ENCODE data around the gene MYO5B. TPM values are rescaled to one million over a fixed set of nuclear protein-coding genes. Genes with fewer than 3 reads are reported as not detected.
A peak's percentile ranks its signal among the peaks of the same experiment; 100 is the strongest.

The MYO5B gene
- total RNA-seq, 4 donors from 2014 or later: 105 to 213 (median 183) TPM

- peaks cover 0 to 22% (median 0%) of the 10 kb centered on the region in 4 donors for H3K4me1 ChIP-seq
Measured at GRCh38 chr18:50158866-50159653, 35.9 kb downstream of the MYO5B start.

GRCh38 chr18:50155406-50155805 is 39.5 kb downstream of the MYO5B start:
- TF ChIP-seq CTCF (IDR thresholded peaks at IDR 0.05) (no peak), POLR2A (IDR thresholded peaks at IDR 0.05) (no peak)
- no peak overlapping the region for H3K4me3 ChIP-seq
- no peaks in the 10 kb centered on the region for H3K27me3 ChIP-seq
- no peaks in the 10 kb centered on the region for H3K36me3 ChIP-seq
- H3K4me1 ChIP-seq: peaks cover 0 to 21% (median 0%) of the 10 kb centered on the region in 4 donors
- peak overlapping the region in 2 of 4 donors; percentile 31 to 58 for H3K27ac ChIP-seq
- H3K9me3 ChIP-seq: no peaks in the 10 kb centered on the region
- DNase-seq: no peak

More at GRCh38 chr18:50158866-50159653, 35.9 kb downstream of the MYO5B start:
- Histone ChIP-seq H3K9me3 (no peaks in the 10 kb centered on the region), H3K27ac (peak overlapping the region in 1 of 4 donors; percentile 31), H3K4me3 (no peak overlapping the region), H3K36me3 (no peaks in the 10 kb centered on the region), H3K27me3 (no peaks in the 10 kb centered on the region)
- no peak for DNase-seq
- TF ChIP-seq CTCF (IDR thresholded peaks at IDR 0.05) (no peak), POLR2A (IDR thresholded peaks at IDR 0.05) (no peak)

- Histone ChIP-seq H3K4me3 (no peak overlapping the region), H3K9me3 (no peaks in the 10 kb centered on the region), H3K4me1 (peaks cover 0 to 12% (median 0%) of the 10 kb centered on the region in 4 donors), H3K36me3 (no peaks in the 10 kb centered on the region), H3K27ac (peak overlapping the region in 3 of 4 donors; percentile 7 to 58 (median 31)), H3K27me3 (no peaks in the 10 kb centered on the region)
- DNase-seq: peak in 1 of 3 donors; percentile 53
- no peak for TF ChIP-seq CTCF (IDR thresholded peaks at IDR 0.05)
- TF ChIP-seq POLR2A (IDR thresholded peaks at IDR 0.05): no peak
Measured at GRCh38 chr18:50154420-50154819, 40.5 kb downstream of the MYO5B start.

DNA sequence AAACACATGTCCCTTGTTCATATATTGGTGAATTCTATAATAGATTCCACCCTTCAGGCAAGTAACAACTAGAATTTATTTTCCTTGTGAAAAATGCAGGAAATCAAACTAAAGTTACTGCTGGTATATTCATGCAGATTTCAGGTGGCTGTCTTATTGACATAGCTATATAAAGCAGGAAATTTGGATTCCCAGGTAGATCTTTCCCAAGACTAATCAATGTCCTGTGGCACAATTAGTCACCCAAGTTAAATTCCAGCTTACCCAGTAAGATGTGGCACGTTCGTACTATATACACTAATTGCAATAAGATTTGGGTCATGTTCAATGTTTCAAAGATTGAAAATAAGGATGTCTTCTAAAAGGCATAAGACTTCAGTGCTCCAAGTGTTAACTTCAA is 42.0 kb downstream of the MYO5B start:
- no peaks in the 10 kb centered on the region for H3K9me3 ChIP-seq
- H3K4me3 ChIP-seq: no peak overlapping the region
- DNase-seq: no peak
- peaks cover 0 to 8% (median 0%) of the 10 kb centered on the region in 4 donors for H3K4me1 ChIP-seq
- H3K36me3 ChIP-seq: no peaks in the 10 kb centered on the region
- no peak for TF ChIP-seq POLR2A (IDR thresholded peaks at IDR 0.05)
- TF ChIP-seq CTCF (IDR thresholded peaks at IDR 0.05): no peak
- H3K27me3 ChIP-seq: no peaks in the 10 kb centered on the region
- H3K27ac ChIP-seq: no peak overlapping the region

GRCh38 chr18:50151926-50152325 is 43.0 kb downstream of the MYO5B start:
- TF ChIP-seq CTCF (IDR thresholded peaks at IDR 0.05) (no peak), POLR2A (IDR thresholded peaks at IDR 0.05) (no peak)
- Histone ChIP-seq H3K27me3 (no peaks in the 10 kb centered on the region), H3K4me1 (peaks cover 0 to 8% (median 0%) of the 10 kb centered on the region in 4 donors), H3K36me3 (no peaks in the 10 kb centered on the region), H3K9me3 (no peaks in the 10 kb centered on the region), H3K27ac (no peak overlapping the region), H3K4me3 (no peak overlapping the region)
- no peak for DNase-seq

All from Peyer's patch (tissue), 4 donors.